Stimulated activated naive CD8-positive, alpha-beta T cell treated with anti-CD3 and anti-CD28 coated beads, Interleukin-15, amount 100 ng/mL, for 72 hours (primary cell): ENCODE data around the gene ZNF785.
"Not testable (repeated sequence)": the region's sequence is repeated elsewhere in the genome, so short reads cannot be mapped to it uniquely, and the experiment has no call there.

Source experiments
- ATAC-seq: fragments of 150-1000 bp; cut with Tn5 transposase; 2 replicates; pipeline ENCODE4 v1.10.0; 2021; ENCODE audit warnings: mild to moderate bottlenecking, moderate library complexity
- DNase-seq, 2 donors: peaks; one replicate each; pipeline ENCODE4 v3.0.0; 2021 to 2022
- H3K27ac Mint-ChIP-seq, 2 donors: one replicate each; pipeline ENCODE4 v1.8.0; 2022; ENCODE audit warnings: mild to moderate bottlenecking in 2 of 2, mixed read lengths in 2 of 2, moderate library complexity in 2 of 2
- H3K27me3 Mint-ChIP-seq: one replicate; pipeline ENCODE4 v1.8.0; 2022; ENCODE audit warnings: mixed read lengths
- H3K4me1 Mint-ChIP-seq: one replicate; pipeline ENCODE4 v1.8.0; 2022; ENCODE audit warnings: mild to moderate bottlenecking, mixed read lengths
- H3K4me3 Mint-ChIP-seq, 2 donors: one replicate each; pipeline ENCODE4 v1.8.0; 2022; ENCODE audit warnings: mild to moderate bottlenecking in 2 of 2, mixed read lengths in 2 of 2, moderate library complexity in 1 of 2
- H3K9me3 Mint-ChIP-seq, 2 donors: one replicate each; pipeline ENCODE4 v1.8.0; 2022; ENCODE audit warnings: mixed read lengths in 2 of 2

The ZNF785 gene

GRCh38 chr16:30609002-30609925 lies 23.8 kb upstream of the ZNF785 start:
- peak overlapping the region; percentile 99 to 100 for H3K27ac Mint-ChIP-seq
- no peaks in the 10 kb centered on the region for H3K9me3 Mint-ChIP-seq
- peaks cover 5% of the 10 kb centered on the region for H3K27me3 Mint-ChIP-seq
- DNase-seq (peak; percentile 45 to 62), ATAC-seq (peak; percentile 66)
- H3K4me1 Mint-ChIP-seq: peaks cover 40% of the 10 kb centered on the region
- H3K4me3 Mint-ChIP-seq: peak overlapping the region; percentile 88 to 95

GRCh38 chr16:30606004-30606403 lies 20.5 kb upstream of the ZNF785 start:
- no peak overlapping the region for H3K4me3 Mint-ChIP-seq
- no peaks in the 10 kb centered on the region for H3K9me3 Mint-ChIP-seq

GRCh38 chr16:30605158-30605557 lies 19.7 kb upstream of the ZNF785 start:
- ATAC-seq: no peak
- Mint-ChIP-seq H3K27ac (peak overlapping the region in 1 of 2 donors; percentile 67), H3K4me1 (peaks cover 28% of the 10 kb centered on the region), H3K9me3 (no peaks in the 10 kb centered on the region), H3K4me3 (no peak overlapping the region), H3K27me3 (no peaks in the 10 kb centered on the region)
- no peak for DNase-seq

More at GRCh38 chr16:30606004-30606403, 20.5 kb upstream of the ZNF785 start:
- ATAC-seq (no peak), DNase-seq (no peak)
- Mint-ChIP-seq H3K27me3 (no peaks in the 10 kb centered on the region), H3K27ac (no peak overlapping the region), H3K4me1 (peaks cover 36% of the 10 kb centered on the region)

- no peak overlapping the region for H3K27ac Mint-ChIP-seq
- peaks cover 27% of the 10 kb centered on the region for H3K4me1 Mint-ChIP-seq
- ATAC-seq (peak; percentile 28), DNase-seq (no peak)
- no peaks in the 10 kb centered on the region for H3K27me3 Mint-ChIP-seq
- H3K4me3 Mint-ChIP-seq: no peak overlapping the region
- no peaks in the 10 kb centered on the region for H3K9me3 Mint-ChIP-seq
These were observed 18.9 kb upstream of the ZNF785 start for GRCh38 chr16:30604316-30604947.

GRCh38 chr16:30603945-30604315 lies 18.4 kb upstream of the ZNF785 start:
- ATAC-seq: no peak
- H3K4me3 Mint-ChIP-seq: no peak overlapping the region

GRCh38 chr16:30602616-30603277 lies 17.2 kb upstream of the ZNF785 start:
- H3K27me3 Mint-ChIP-seq: no peaks in the 10 kb centered on the region
- H3K9me3 Mint-ChIP-seq: no peaks in the 10 kb centered on the region
- DNase-seq (no peak), ATAC-seq (no peak)
- no peak overlapping the region for H3K4me3 Mint-ChIP-seq
- H3K27ac Mint-ChIP-seq: peak overlapping the region in 1 of 2 donors; percentile 79
- H3K4me1 Mint-ChIP-seq: peaks cover 20% of the 10 kb centered on the region

More at GRCh38 chr16:30603945-30604315, 18.4 kb upstream of the ZNF785 start:
- Mint-ChIP-seq H3K27ac (no peak overlapping the region), H3K27me3 (no peaks in the 10 kb centered on the region), H3K9me3 (no peaks in the 10 kb centered on the region), H3K4me1 (peaks cover 23% of the 10 kb centered on the region)
- no peak for DNase-seq

GRCh38 chr16:30601966-30602365 lies 16.5 kb upstream of the ZNF785 start:
- Mint-ChIP-seq H3K9me3 (no peaks in the 10 kb centered on the region), H3K4me1 (peaks cover 16% of the 10 kb centered on the region), H3K27ac (no peak overlapping the region), H3K27me3 (no peaks in the 10 kb centered on the region), H3K4me3 (no peak overlapping the region)
- ATAC-seq (no peak), DNase-seq (no peak)

GRCh38 chr16:30600929-30601328 lies 15.4 kb upstream of the ZNF785 start:
- ATAC-seq: no peak
- H3K27ac Mint-ChIP-seq: no peak overlapping the region
- H3K4me3 Mint-ChIP-seq: no peak overlapping the region
- peaks cover 16% of the 10 kb centered on the region for H3K4me1 Mint-ChIP-seq
- no peak for DNase-seq
- no peaks in the 10 kb centered on the region for H3K9me3 Mint-ChIP-seq
- H3K27me3 Mint-ChIP-seq: no peaks in the 10 kb centered on the region

- ATAC-seq (no peak), DNase-seq (no peak)
- no peaks in the 10 kb centered on the region for H3K27me3 Mint-ChIP-seq
- no peaks in the 10 kb centered on the region for H3K9me3 Mint-ChIP-seq
- peaks cover 16% of the 10 kb centered on the region for H3K4me1 Mint-ChIP-seq
- no peak overlapping the region for H3K4me3 Mint-ChIP-seq
- H3K27ac Mint-ChIP-seq: no peak overlapping the region
These were observed 14.7 kb upstream of the ZNF785 start for GRCh38 chr16:30600215-30600614.

GRCh38 chr16:30592871-30593270 lies 7.4 kb upstream of the ZNF785 start:
- Mint-ChIP-seq H3K4me3 (no peak overlapping the region), H3K27ac (peak overlapping the region in 1 of 2 donors; percentile 73), H3K9me3 (no peaks in the 10 kb centered on the region), H3K4me1 (peaks cover 1% of the 10 kb centered on the region), H3K27me3 (no peaks in the 10 kb centered on the region)
- no peak for DNase-seq
- ATAC-seq: no peak

GRCh38 chr16:30590869-30591268 lies 5.4 kb upstream of the ZNF785 start:
- not testable (repeated sequence) for H3K27ac Mint-ChIP-seq, ATAC-seq, H3K4me1 Mint-ChIP-seq, H3K4me3 Mint-ChIP-seq, DNase-seq, H3K27me3 Mint-ChIP-seq, H3K9me3 Mint-ChIP-seq

- not testable (repeated sequence) for DNase-seq, H3K9me3 Mint-ChIP-seq, H3K4me3 Mint-ChIP-seq, H3K27ac Mint-ChIP-seq, H3K27me3 Mint-ChIP-seq, ATAC-seq
- peaks cover 12% of the 10 kb centered on the region for H3K4me1 Mint-ChIP-seq
These were observed 4.1 kb upstream of the ZNF785 start for GRCh38 chr16:30589582-30589981.

GRCh38 chr16:30588651-30589050 lies 3.2 kb upstream of the ZNF785 start:
- ATAC-seq (no peak), DNase-seq (no peak)
- H3K27ac Mint-ChIP-seq: peak overlapping the region in 1 of 2 donors; percentile 34
- H3K4me1 Mint-ChIP-seq: peaks cover 19% of the 10 kb centered on the region
- no peak overlapping the region for H3K4me3 Mint-ChIP-seq
- H3K27me3 Mint-ChIP-seq: no peaks in the 10 kb centered on the region
- no peaks in the 10 kb centered on the region for H3K9me3 Mint-ChIP-seq

- Mint-ChIP-seq H3K4me1 (peaks cover 37% of the 10 kb centered on the region), H3K9me3 (no peaks in the 10 kb centered on the region), H3K4me3 (peak overlapping the region; percentile 91 to 97), H3K27me3 (no peaks in the 10 kb centered on the region), H3K27ac (peak overlapping the region; percentile 94)
- DNase-seq (no peak), ATAC-seq (peak; percentile 47)
These were observed 486 bp downstream of the ZNF785 start for GRCh38 chr16:30585022-30585399.

- no peak for ATAC-seq
- peak overlapping the region in 1 of 2 donors; percentile 21 for H3K27ac Mint-ChIP-seq
These were observed 2.7 kb downstream of the ZNF785 start for GRCh38 chr16:30582611-30583340.

More at GRCh38 chr16:30582611-30583340, 2.7 kb downstream of the ZNF785 start:
- H3K27me3 Mint-ChIP-seq: no peaks in the 10 kb centered on the region
- H3K4me1 Mint-ChIP-seq: peaks cover 37% of the 10 kb centered on the region
- DNase-seq: no peak
- no peaks in the 10 kb centered on the region for H3K9me3 Mint-ChIP-seq
- H3K4me3 Mint-ChIP-seq: no peak overlapping the region
